Gastrocnemius medialis (tissue), 4 donors: Measurements from ENCODE around the gene SBNO1. TPM values are rescaled to one million over a fixed set of nuclear protein-coding genes. Genes with fewer than 3 reads are reported as not detected.
A peak's percentile ranks its signal among the peaks of the same experiment; 100 is the strongest.

Source experiments
- ATAC-seq, 2 donors: fragments of 150-250 bp; one replicate each; pipeline ENCODE4 v1.9.1; 2016
- DNase-seq, 2 donors: peaks; one replicate each; pipeline ENCODE4 v3.0.0-alpha.2; 2019
- H3K27ac ChIP-seq, 4 donors: fragments of 200-600 bp; sonication (generic); 1 replicate in 1 of 4; 2 replicates in 3 of 4; pipeline ENCODE4 v1.5.1; 2016 to 2018; ENCODE audit warnings: mild to moderate bottlenecking in 2 of 4, moderate library complexity in 1 of 4
- H3K27me3 ChIP-seq, 3 donors: fragments of 200-600 bp; sonication (generic) in 2 of 3; 1 replicate in 1 of 3; 2 replicates in 2 of 3; pipeline versions ENCODE4 v1.5.1 to v1.6.0; 2016 to 2019; ENCODE audit warnings: mild to moderate bottlenecking in 1 of 3, moderate library complexity in 1 of 3
- H3K36me3 ChIP-seq, 2 donors: fragments of 200-600 bp; sonication (generic) in 1 of 2; one replicate each; pipeline ENCODE4 v1.5.1; 2017 to 2018
- H3K4me1 ChIP-seq, 2 donors: fragments of 200-600 bp; sonication (generic) in 1 of 2; one replicate each; pipeline ENCODE4 v1.5.1; 2016 to 2017; ENCODE audit warnings: mild to moderate bottlenecking in 2 of 2
- H3K4me3 ChIP-seq, 4 donors: fragments of 200-600 bp; sonication (generic) in 3 of 4; 1 replicate in 1 of 4; 2 replicates in 3 of 4; pipeline ENCODE4 v1.5.1; 2016 to 2019; ENCODE audit warnings: mild to moderate bottlenecking in 2 of 4
- H3K9me3 ChIP-seq, 3 donors: fragments of 200-600 bp; sonication (generic) in 2 of 3; 1 replicate in 1 of 3; 2 replicates in 2 of 3; pipeline ENCODE4 v1.5.1; 2016 to 2019
- POLR2A ChIP-seq, 2 donors: fragments of 450-650 bp; IDR thresholded peaks; one replicate each; pipeline ENCODE4 v1.6.1; 2017; ENCODE audit warnings: antibody characterized with exemption in 2 of 2, mild to moderate bottlenecking in 2 of 2, moderate library complexity in 2 of 2
- in situ Hi-C, 4 donors: fragments of 200-750 bp; cut with MboI; loops; one replicate each; pipeline versions ENCODE4 v1.15.0 to v1.8.0; 2017; ENCODE audit warnings: low sequenced_read_pairs in 4 of 4
- intact Hi-C: fragments of 100-400 bp; cut with DNase I; formaldehyde crosslinking; loops from one replicate; pipeline ENCODE4 v1.15.1; 2023; ENCODE audit warnings: low total_unique reads
- total RNA-seq, 4 donors: library from RNA; depleted of rRNA; stranded (reverse); fragments of >200 nt; gene quantifications; one replicate each; pipeline versions ENCODE4 v1.1.0 to v1.2.3, GENCODE V29; 2016
- TF ChIP-seq, protein P1 (sequence below), 5 experiments: fragments of 450-650 bp in 3 of 5; fragments of 200-600 bp in 2 of 5; sonication (generic) in 2 of 5; IDR thresholded peaks in 4 of 5; conservative IDR thresholded peaks in 1 of 5; 1 replicate in 4 of 5; 2 replicates in 1 of 5; pipeline ENCODE4 v1.5.1; 2016 to 2019; ENCODE audit warnings: antibody characterized with exemption in 5 of 5, mild to moderate bottlenecking in 3 of 5, moderate library complexity in 3 of 5

The SBNO1 gene
- total RNA-seq, 4 donors from 2014 or later, result 26.6 to 29.9 (median 28.8) TPM

DNA sequence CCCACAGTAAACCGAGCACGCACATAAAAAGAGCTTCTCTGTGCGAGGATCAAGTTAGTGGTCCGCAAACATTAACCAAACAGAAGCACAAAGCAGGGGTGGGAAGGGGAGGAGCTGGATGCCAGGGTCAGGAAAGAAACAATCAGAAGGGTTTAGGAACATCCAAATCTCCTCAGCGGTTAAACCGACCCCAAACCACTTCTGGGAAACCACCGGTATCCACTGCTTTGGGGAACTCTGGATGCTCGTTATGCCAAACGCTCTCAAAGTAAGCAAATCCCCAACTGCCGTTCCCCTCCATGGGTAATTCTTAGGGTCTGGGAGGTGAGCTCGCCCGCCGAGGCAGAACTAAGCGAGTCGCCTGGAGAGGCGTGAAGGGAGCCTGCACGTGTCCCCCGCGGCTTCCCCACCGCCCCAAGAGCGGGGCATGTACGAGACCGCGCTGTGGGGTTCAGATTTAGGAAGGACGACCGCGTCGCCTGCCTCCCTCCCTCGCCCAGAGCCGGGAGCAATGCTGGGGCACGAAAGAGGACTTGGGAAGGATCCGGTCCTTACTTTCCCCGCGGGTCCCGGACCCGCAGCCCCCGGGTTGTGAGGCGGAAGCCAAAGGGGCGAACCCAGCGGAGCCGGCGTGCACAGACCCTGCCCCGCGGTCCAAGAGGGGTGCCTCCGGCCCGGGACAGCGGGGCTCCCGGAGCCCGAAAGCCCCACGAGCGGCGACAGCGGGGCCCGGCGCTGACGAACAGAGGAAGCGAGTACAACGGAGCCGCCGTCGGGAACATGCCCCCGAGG lies 711 bp downstream of the SBNO1 start:
- Histone ChIP-seq H3K36me3 (no peaks in the 10 kb centered on the region), H3K9me3 (no peaks in the 10 kb centered on the region), H3K27ac (peak overlapping the region; percentile 89 to 99 (median 94)), H3K4me1 (peaks cover 7 to 24% of the 10 kb centered on the region in 2 donors), H3K27me3 (no peaks in the 10 kb centered on the region), H3K4me3 (peak overlapping the region; percentile 74 to 84 (median 79))
- in situ Hi-C loops, result no loop called here
- intact Hi-C loops, result loop anchor here (2.0 to 10.0 kb wide), 3 partner anchors 131 to 389 kb away; partner anchors contain the start of genes MPHOSPH9, MTRFR and OGFOD2
- DNase-seq, result no peak
- ATAC-seq, result peak; percentile 7 to 8
- no peak for TF ChIP-seq POLR2A (IDR thresholded peaks at IDR 0.05)
- TF ChIP-seq, protein P1, sequence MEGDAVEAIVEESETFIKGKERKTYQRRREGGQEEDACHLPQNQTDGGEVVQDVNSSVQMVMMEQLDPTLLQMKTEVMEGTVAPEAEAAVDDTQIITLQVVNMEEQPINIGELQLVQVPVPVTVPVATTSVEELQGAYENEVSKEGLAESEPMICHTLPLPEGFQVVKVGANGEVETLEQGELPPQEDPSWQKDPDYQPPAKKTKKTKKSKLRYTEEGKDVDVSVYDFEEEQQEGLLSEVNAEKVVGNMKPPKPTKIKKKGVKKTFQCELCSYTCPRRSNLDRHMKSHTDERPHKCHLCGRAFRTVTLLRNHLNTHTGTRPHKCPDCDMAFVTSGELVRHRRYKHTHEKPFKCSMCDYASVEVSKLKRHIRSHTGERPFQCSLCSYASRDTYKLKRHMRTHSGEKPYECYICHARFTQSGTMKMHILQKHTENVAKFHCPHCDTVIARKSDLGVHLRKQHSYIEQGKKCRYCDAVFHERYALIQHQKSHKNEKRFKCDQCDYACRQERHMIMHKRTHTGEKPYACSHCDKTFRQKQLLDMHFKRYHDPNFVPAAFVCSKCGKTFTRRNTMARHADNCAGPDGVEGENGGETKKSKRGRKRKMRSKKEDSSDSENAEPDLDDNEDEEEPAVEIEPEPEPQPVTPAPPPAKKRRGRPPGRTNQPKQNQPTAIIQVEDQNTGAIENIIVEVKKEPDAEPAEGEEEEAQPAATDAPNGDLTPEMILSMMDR (IDR thresholded peaks at IDR 0.05 in 4 of 5, conservative IDR thresholded peaks at IDR 0.05 in 1 of 5), result no peak

DNA sequence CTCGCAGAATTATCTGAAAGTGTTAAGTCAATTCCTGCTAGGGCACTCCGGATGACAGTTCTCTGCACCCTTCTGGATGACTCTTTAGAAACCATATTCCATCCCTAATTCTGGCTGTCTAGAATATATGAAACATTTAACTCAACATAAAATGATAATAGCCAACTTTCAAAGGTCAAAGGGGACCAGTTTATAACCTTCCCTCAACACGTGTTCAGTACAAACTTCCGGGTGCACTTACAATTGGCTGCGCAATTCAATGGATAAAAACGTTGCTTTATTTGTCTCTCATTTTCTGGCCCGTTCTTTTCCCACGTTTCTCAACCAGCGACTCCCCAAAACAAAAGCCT lies 1.3 kb downstream of the SBNO1 start:
- Histone ChIP-seq H3K4me1 (peaks cover 7 to 24% of the 10 kb centered on the region in 2 donors), H3K27me3 (no peaks in the 10 kb centered on the region), H3K27ac (peak overlapping the region; percentile 89 to 99 (median 94)), H3K9me3 (no peaks in the 10 kb centered on the region), H3K36me3 (no peaks in the 10 kb centered on the region), H3K4me3 (peak overlapping the region; percentile 74 to 84 (median 79))
- TF ChIP-seq POLR2A (IDR thresholded peaks at IDR 0.05), result no peak
- TF ChIP-seq, protein P1 (IDR thresholded peaks at IDR 0.05 in 4 of 5, conservative IDR thresholded peaks at IDR 0.05 in 1 of 5), result no peak
- ATAC-seq (no peak), DNase-seq (no peak)
- in situ Hi-C loops (no loop called here), intact Hi-C loops (loop anchor here (10.0 kb wide), 1 partner anchor 389 kb away; the partner anchor contains the start of gene OGFOD2)

DNA sequence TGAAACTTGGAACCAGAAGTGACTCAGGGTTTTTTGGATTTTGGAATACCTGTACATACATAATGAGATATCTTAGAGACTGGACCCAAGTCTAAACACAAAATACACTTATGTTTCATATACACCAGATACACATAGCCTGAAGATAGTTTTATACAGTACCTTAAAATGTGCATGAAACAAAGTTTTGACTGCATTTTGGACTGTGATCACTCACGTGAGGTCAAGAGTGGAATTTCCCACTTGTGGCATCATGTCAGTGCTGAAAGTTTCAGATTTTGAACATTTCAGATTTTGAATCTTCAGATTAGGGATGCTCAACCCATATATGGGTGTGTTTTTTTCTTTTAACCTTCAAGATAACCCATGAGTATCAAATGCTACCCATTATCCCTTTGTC lies 6.6 kb downstream of the SBNO1 start:
- Histone ChIP-seq H3K36me3 (no peaks in the 10 kb centered on the region), H3K4me3 (no peak overlapping the region), H3K9me3 (no peaks in the 10 kb centered on the region), H3K4me1 (peaks cover 12 to 15% of the 10 kb centered on the region in 2 donors), H3K27ac (no peak overlapping the region), H3K27me3 (no peaks in the 10 kb centered on the region)
- DNase-seq (no peak), ATAC-seq (no peak)
- in situ Hi-C loops (no loop called here), intact Hi-C loops (no loop called here)
- TF ChIP-seq, protein P1 (IDR thresholded peaks at IDR 0.05 in 4 of 5, conservative IDR thresholded peaks at IDR 0.05 in 1 of 5), result no peak
- no peak for TF ChIP-seq POLR2A (IDR thresholded peaks at IDR 0.05)

DNA sequence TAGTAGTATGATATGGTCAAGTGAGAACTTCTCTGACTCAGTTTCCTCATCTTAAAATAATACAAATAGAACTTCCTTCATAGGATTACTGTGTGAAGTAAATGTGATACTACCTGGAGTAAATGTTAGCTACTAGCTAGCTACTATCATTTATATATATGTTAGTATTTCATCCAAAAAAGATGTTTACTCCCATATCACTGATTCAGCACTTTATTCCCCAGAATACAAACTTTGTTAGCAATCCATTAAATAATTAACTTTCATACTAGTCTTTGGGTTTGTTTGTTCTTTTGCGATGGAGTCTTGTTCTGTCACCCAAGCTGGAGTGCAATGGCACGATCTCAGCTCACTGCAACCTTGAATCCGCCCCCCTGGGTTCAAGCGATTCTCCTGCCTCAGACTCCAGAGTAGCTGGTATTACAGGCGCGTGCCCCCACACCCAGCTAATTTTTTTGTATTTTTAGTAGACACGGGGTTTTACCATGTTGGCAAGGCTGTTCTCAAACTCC lies 8.4 kb downstream of the SBNO1 start:
- in situ Hi-C loops, result no loop called here
- H3K4me1 ChIP-seq, result peaks cover 4 to 15% of the 10 kb centered on the region in 2 donors
- intact Hi-C loops, result no loop called here
- no peak overlapping the region for H3K27ac ChIP-seq
- no peaks in the 10 kb centered on the region for H3K27me3 ChIP-seq
- no peak overlapping the region for H3K4me3 ChIP-seq
- no peak for ATAC-seq
- TF ChIP-seq POLR2A (IDR thresholded peaks at IDR 0.05), result no peak
- TF ChIP-seq, protein P1 (IDR thresholded peaks at IDR 0.05 in 4 of 5, conservative IDR thresholded peaks at IDR 0.05 in 1 of 5), result no peak
- no peaks in the 10 kb centered on the region for H3K9me3 ChIP-seq
- no peaks in the 10 kb centered on the region for H3K36me3 ChIP-seq
- no peak for DNase-seq
